Measurements from ENCODE around the gene TAAR8. TPM values are rescaled to one million over a fixed set of nuclear protein-coding genes. Genes with fewer than 3 reads are reported as not detected.
"Not testable (repeated sequence)": the region's sequence is repeated elsewhere in the genome, so short reads cannot be mapped to it uniquely, and the experiment has no call there.

The TAAR8 gene
- total and polyA plus RNA-seq, 4 experiments from 2014 or later: not detected

DNA sequence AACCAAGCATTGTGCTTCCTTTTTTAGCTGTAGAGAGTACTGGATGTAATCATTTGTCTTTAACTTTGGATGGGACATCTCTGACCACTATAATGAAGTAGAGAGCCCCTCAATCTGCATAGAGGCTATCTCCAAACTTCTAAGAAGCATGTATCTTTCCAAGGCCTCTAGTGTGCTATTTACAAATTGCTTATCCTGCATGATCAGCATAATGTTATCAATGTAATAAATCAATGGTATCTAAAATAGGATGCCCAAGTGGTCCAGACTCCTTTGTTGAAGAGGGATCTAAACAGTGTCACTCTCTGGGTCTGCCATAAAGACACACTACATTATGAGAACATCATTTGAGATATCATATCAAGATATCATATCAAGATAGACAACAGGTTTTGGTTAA lies 7.6 kb upstream of the TAAR8 start:
- Histone ChIP-seq H3K36me3 (ENCODE audit: insufficient read depth, low read length) (no peaks in the 10 kb centered on the region), H3K27me3 (ENCODE audit: insufficient read depth, low read length) (peaks cover 3% of the 10 kb centered on the region), H3K4me3 (ENCODE audit: low read length in 2 of 2) (no peak overlapping the region), H3K4me1 (ENCODE audit: insufficient read depth, low read length) (no peaks in the 10 kb centered on the region), H3K27ac (ENCODE audit: low read depth, low read length) (no peak overlapping the region), H3K9me3 (ENCODE audit: control insufficient read depth in 1 of 2, low read length in 2 of 2) (no peaks in the 10 kb centered on the region)
- ChIA-PET POLR2A (ENCODE audit: partially characterized antibody) (no interaction called here), CTCF (ENCODE audit: partially characterized antibody) (interaction anchor here (2.6 kb wide), 1 partner anchor 13 kb away, joined by 16 read pairs; no protein-coding TSS in a partner anchor)
- Mint-ChIP-seq H3K36me3 (no peaks in the 10 kb centered on the region), H3K4me3 (no peak overlapping the region), H3K9me3 (no peaks in the 10 kb centered on the region), H3K4me1 (no peaks in the 10 kb centered on the region), H3K27ac (no peak overlapping the region), H3K27me3 (peaks cover 12 to 15% of the 10 kb centered on the region in 2 donors)
- DNase-seq: no peak
- intact Hi-C loops (cut with micrococcal nuclease): no loop called here

- H3K36me3 Mint-ChIP-seq: no peaks in the 10 kb centered on the region
- no peaks in the 10 kb centered on the region for H3K9me3 ChIP-seq (ENCODE audit: control insufficient read depth in 1 of 2, low read length in 2 of 2)
- H3K4me3 Mint-ChIP-seq: no peak overlapping the region
- H3K36me3 ChIP-seq (ENCODE audit: insufficient read depth, low read length): no peaks in the 10 kb centered on the region
- no peaks in the 10 kb centered on the region for H3K27me3 ChIP-seq (ENCODE audit: insufficient read depth, low read length)
- H3K4me3 ChIP-seq (ENCODE audit: low read length in 2 of 2): no peak overlapping the region
- H3K4me1 Mint-ChIP-seq: no peaks in the 10 kb centered on the region
- intact Hi-C loops (cut with micrococcal nuclease): no loop called here
- H3K27ac Mint-ChIP-seq: no peak overlapping the region
- peaks cover 8 to 16% of the 10 kb centered on the region in 2 donors for H3K27me3 Mint-ChIP-seq
- ChIA-PET CTCF (ENCODE audit: partially characterized antibody) (no interaction called here), POLR2A (ENCODE audit: partially characterized antibody) (no interaction called here)
- DNase-seq: no peak
- H3K9me3 Mint-ChIP-seq: no peaks in the 10 kb centered on the region
- H3K27ac ChIP-seq (ENCODE audit: low read depth, low read length): no peak overlapping the region
- no peaks in the 10 kb centered on the region for H3K4me1 ChIP-seq (ENCODE audit: insufficient read depth, low read length)
Measured at GRCh38 chr6:132548746-132549463, 3.6 kb upstream of the TAAR8 start.

- Histone ChIP-seq H3K27ac (ENCODE audit: low read depth, low read length) (no peak overlapping the region), H3K4me1 (ENCODE audit: insufficient read depth, low read length) (no peaks in the 10 kb centered on the region), H3K4me3 (ENCODE audit: low read length in 2 of 2) (no peak overlapping the region), H3K9me3 (ENCODE audit: control insufficient read depth in 1 of 2, low read length in 2 of 2) (no peaks in the 10 kb centered on the region), H3K36me3 (ENCODE audit: insufficient read depth, low read length) (no peaks in the 10 kb centered on the region), H3K27me3 (ENCODE audit: insufficient read depth, low read length) (no peaks in the 10 kb centered on the region)
- no peaks in the 10 kb centered on the region for H3K36me3 Mint-ChIP-seq
- ChIA-PET CTCF (ENCODE audit: partially characterized antibody) (interaction anchor here (0.5 kb wide), 1 partner anchor 1643 kb away, joined by 3 read pairs; no protein-coding TSS in a partner anchor), POLR2A (ENCODE audit: partially characterized antibody) (no interaction called here)
- DNase-seq: no peak
- intact Hi-C loops (cut with micrococcal nuclease): no loop called here
- H3K27me3 Mint-ChIP-seq: peaks cover 12 to 21% of the 10 kb centered on the region in 2 donors
- no peaks in the 10 kb centered on the region for H3K4me1 Mint-ChIP-seq
- no peak overlapping the region for H3K27ac Mint-ChIP-seq
- H3K9me3 Mint-ChIP-seq: no peaks in the 10 kb centered on the region
- H3K4me3 Mint-ChIP-seq: no peak overlapping the region
Measured at GRCh38 chr6:132551214-132551613, 1.3 kb upstream of the TAAR8 start.

- H3K27ac ChIP-seq (ENCODE audit: low read depth, low read length); H3K27ac Mint-ChIP-seq; DNase-seq; H3K4me3 ChIP-seq (ENCODE audit: low read length in 2 of 2); H3K36me3 Mint-ChIP-seq; CTCF ChIA-PET (ENCODE audit: partially characterized antibody); H3K4me1 Mint-ChIP-seq; H3K9me3 ChIP-seq (ENCODE audit: control insufficient read depth in 1 of 2, low read length in 2 of 2); intact Hi-C loops (cut with micrococcal nuclease); H3K4me3 Mint-ChIP-seq; H3K36me3 ChIP-seq (ENCODE audit: insufficient read depth, low read length); H3K27me3 ChIP-seq (ENCODE audit: insufficient read depth, low read length); H3K4me1 ChIP-seq (ENCODE audit: insufficient read depth, low read length); POLR2A ChIA-PET (ENCODE audit: partially characterized antibody); H3K9me3 Mint-ChIP-seq: not testable (repeated sequence)
- H3K27me3 Mint-ChIP-seq: peaks cover 22 to 31% of the 10 kb centered on the region in 2 donors
Measured at GRCh38 chr6:132560087-132560486, 7.6 kb downstream of the TAAR8 start.

DNA sequence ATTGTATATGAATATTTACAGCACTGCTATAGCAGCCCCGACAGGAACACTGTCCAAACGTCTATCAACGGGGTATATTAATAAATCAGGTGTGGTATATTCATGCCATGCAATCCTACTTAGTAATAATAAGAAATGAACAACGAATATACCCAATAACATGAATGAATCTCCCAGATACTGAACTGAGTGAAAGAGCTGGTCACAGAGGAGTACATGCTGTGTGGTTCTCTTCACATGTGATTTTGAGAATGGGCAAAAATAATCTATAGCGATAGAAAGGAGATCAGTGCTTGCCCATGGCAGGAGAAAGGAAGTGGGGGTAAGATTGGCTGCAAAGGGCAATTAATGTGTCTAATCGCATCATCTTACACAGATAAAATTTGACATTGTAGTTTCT lies 13.9 kb downstream of the TAAR8 start:
- Histone ChIP-seq H3K27ac (ENCODE audit: low read depth, low read length) (no peak overlapping the region), H3K4me3 (ENCODE audit: low read length in 2 of 2) (no peak overlapping the region), H3K9me3 (ENCODE audit: control insufficient read depth in 1 of 2, low read length in 2 of 2) (no peaks in the 10 kb centered on the region), H3K36me3 (ENCODE audit: insufficient read depth, low read length) (no peaks in the 10 kb centered on the region), H3K4me1 (ENCODE audit: insufficient read depth, low read length) (no peaks in the 10 kb centered on the region), H3K27me3 (ENCODE audit: insufficient read depth, low read length) (no peaks in the 10 kb centered on the region)
- intact Hi-C loops (cut with micrococcal nuclease): no loop called here
- Mint-ChIP-seq H3K36me3 (no peaks in the 10 kb centered on the region), H3K9me3 (no peaks in the 10 kb centered on the region), H3K27ac (no peak overlapping the region), H3K4me1 (no peaks in the 10 kb centered on the region), H3K4me3 (no peak overlapping the region), H3K27me3 (peaks cover 12 to 19% of the 10 kb centered on the region in 2 donors)
- DNase-seq: no peak
- ChIA-PET CTCF (ENCODE audit: partially characterized antibody) (no interaction called here), POLR2A (ENCODE audit: partially characterized antibody) (no interaction called here)

DNA sequence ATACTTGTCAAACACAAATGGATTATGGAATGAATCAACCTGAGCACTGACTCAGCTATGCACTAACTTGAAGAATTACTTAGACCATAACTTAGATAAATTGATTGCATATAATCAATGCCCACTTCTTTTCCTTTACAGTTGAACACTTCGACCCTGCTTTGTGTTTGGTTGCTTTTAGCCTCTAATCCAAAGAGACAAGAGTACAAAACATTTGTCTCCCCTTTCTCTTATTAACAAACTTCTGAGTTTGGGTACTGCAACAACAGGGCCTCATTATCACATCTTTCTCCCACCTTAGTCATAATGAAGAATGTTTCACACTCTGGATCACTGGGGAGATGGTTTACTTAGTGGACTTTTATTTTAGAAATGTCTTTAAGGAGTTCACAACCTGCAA lies 15.1 kb downstream of the TAAR8 start:
- Histone ChIP-seq H3K4me1 (ENCODE audit: insufficient read depth, low read length) (no peaks in the 10 kb centered on the region), H3K27me3 (ENCODE audit: insufficient read depth, low read length) (no peaks in the 10 kb centered on the region), H3K27ac (ENCODE audit: low read depth, low read length) (no peak overlapping the region), H3K36me3 (ENCODE audit: insufficient read depth, low read length) (no peaks in the 10 kb centered on the region), H3K4me3 (ENCODE audit: low read length in 2 of 2) (no peak overlapping the region), H3K9me3 (ENCODE audit: control insufficient read depth in 1 of 2, low read length in 2 of 2) (no peaks in the 10 kb centered on the region)
- ChIA-PET CTCF (ENCODE audit: partially characterized antibody) (no interaction called here), POLR2A (ENCODE audit: partially characterized antibody) (no interaction called here)
- H3K27me3 Mint-ChIP-seq: peaks cover 17 to 18% of the 10 kb centered on the region in 2 donors
- H3K27ac Mint-ChIP-seq: no peak overlapping the region
- H3K9me3 Mint-ChIP-seq: no peaks in the 10 kb centered on the region
- H3K4me1 Mint-ChIP-seq: no peaks in the 10 kb centered on the region
- DNase-seq: no peak
- no peak overlapping the region for H3K4me3 Mint-ChIP-seq
- intact Hi-C loops (cut with micrococcal nuclease): no loop called here
- H3K36me3 Mint-ChIP-seq: no peaks in the 10 kb centered on the region

DNA sequence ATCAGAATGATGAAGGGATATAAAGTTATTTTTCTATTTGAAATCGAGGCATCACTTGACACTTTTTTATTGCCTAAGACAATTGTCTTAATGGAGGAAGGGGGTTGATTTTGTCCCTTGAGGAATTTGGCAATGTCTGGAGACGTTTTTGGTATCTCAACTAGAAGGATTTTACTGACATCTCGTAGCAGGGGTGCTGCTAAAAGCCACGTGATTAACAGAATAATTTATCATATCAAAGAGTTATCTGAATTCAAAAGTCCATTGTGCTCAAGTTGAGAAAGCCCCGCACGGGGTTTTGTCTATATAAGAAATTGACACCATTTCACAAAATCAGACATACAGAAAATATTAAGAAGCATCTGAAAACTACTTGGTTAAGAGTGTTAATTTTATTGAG lies 16.1 kb downstream of the TAAR8 start:
- no peak overlapping the region for H3K4me3 ChIP-seq (ENCODE audit: low read length in 2 of 2)
- no peaks in the 10 kb centered on the region for H3K27me3 ChIP-seq (ENCODE audit: insufficient read depth, low read length)
- Mint-ChIP-seq H3K27ac (no peak overlapping the region), H3K27me3 (peaks cover 17 to 19% of the 10 kb centered on the region in 2 donors), H3K4me3 (no peak overlapping the region), H3K4me1 (no peaks in the 10 kb centered on the region), H3K9me3 (no peaks in the 10 kb centered on the region), H3K36me3 (no peaks in the 10 kb centered on the region)
- H3K4me1 ChIP-seq (ENCODE audit: insufficient read depth, low read length): no peaks in the 10 kb centered on the region
- intact Hi-C loops (cut with micrococcal nuclease): no loop called here
- no peak overlapping the region for H3K27ac ChIP-seq (ENCODE audit: low read depth, low read length)
- no peak for DNase-seq
- POLR2A ChIA-PET (ENCODE audit: partially characterized antibody): no interaction called here
- no peaks in the 10 kb centered on the region for H3K36me3 ChIP-seq (ENCODE audit: insufficient read depth, low read length)
- CTCF ChIA-PET (ENCODE audit: partially characterized antibody): no interaction called here
- no peaks in the 10 kb centered on the region for H3K9me3 ChIP-seq (ENCODE audit: control insufficient read depth in 1 of 2, low read length in 2 of 2)

DNA sequence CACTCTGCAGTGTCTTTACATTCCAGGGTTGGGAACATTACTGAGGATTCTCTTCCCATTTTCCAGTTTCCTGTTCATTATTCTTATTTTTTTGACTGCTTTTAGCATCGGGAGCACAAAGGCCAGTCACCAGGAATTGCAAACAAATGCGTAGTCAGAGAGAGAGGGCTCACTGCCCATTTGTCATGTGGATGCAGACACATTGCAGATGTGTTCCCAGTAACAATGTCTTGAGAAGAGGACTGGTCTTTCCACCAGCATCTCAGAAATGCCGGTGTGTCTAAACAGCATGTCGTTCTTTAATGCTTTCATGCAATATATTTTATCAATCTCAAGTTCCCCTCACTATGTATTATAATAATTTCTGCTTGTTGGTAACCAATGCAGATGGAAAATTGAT lies 16.7 kb downstream of the TAAR8 start:
- DNase-seq: no peak
- Mint-ChIP-seq H3K4me1 (no peaks in the 10 kb centered on the region), H3K36me3 (no peaks in the 10 kb centered on the region), H3K9me3 (no peaks in the 10 kb centered on the region), H3K27me3 (peaks cover 17% of the 10 kb centered on the region in 2 donors), H3K27ac (no peak overlapping the region), H3K4me3 (no peak overlapping the region)
- no peaks in the 10 kb centered on the region for H3K36me3 ChIP-seq (ENCODE audit: insufficient read depth, low read length)
- H3K4me3 ChIP-seq (ENCODE audit: low read length in 2 of 2): no peak overlapping the region
- ChIA-PET CTCF (ENCODE audit: partially characterized antibody) (no interaction called here), POLR2A (ENCODE audit: partially characterized antibody) (no interaction called here)
- intact Hi-C loops (cut with micrococcal nuclease): no loop called here
- H3K9me3 ChIP-seq (ENCODE audit: control insufficient read depth in 1 of 2, low read length in 2 of 2): no peaks in the 10 kb centered on the region
- no peak overlapping the region for H3K27ac ChIP-seq (ENCODE audit: low read depth, low read length)
- H3K4me1 ChIP-seq (ENCODE audit: insufficient read depth, low read length): no peaks in the 10 kb centered on the region
- no peaks in the 10 kb centered on the region for H3K27me3 ChIP-seq (ENCODE audit: insufficient read depth, low read length)

All from CD4-positive, alpha-beta memory T cell (primary cell).